GM19328 (cell line): ENCODE data around the gene LIPF.
"Not testable (repeated sequence)": the region's sequence is repeated elsewhere in the genome, so short reads cannot be mapped to it uniquely, and the experiment has no call there.

Source experiments
- ATAC-seq: cut with Tn5 transposase; IDR thresholded peaks from one replicate; pipeline ENCODE4 v1.9.1; 2021; ENCODE audit warnings: mild to moderate bottlenecking, moderate library complexity; ENCODE audit not compliant: unreplicated experiment

The LIPF gene

GRCh38 chr10:88672041-88672440 lies 7.8 kb downstream of the LIPF start:
- no peak for ATAC-seq

- no peak for ATAC-seq
Measured at GRCh38 chr10:88676283-88677060, 12.2 kb downstream of the LIPF start.

GRCh38 chr10:88680958-88681357 lies 16.7 kb downstream of the LIPF start:
- ATAC-seq: no peak

- no peak for ATAC-seq
Measured at GRCh38 chr10:88682491-88682890, 18.2 kb downstream of the LIPF start.

GRCh38 chr10:88687853-88688467 lies 23.7 kb downstream of the LIPF start:
- ATAC-seq: no peak

- ATAC-seq: no peak
Measured at GRCh38 chr10:88689366-88689765, 25.1 kb downstream of the LIPF start.

GRCh38 chr10:88693392-88694020 lies 29.3 kb downstream of the LIPF start:
- no peak for ATAC-seq

- ATAC-seq: no peak
Measured at GRCh38 chr10:88702848-88703597, 38.8 kb downstream of the LIPF start.

- no peak for ATAC-seq
Measured at GRCh38 chr10:88705958-88706357, 41.7 kb downstream of the LIPF start, which contains the start of gene LIPK. TSS of gene LIPK (plus strand) at chr10:88706249. CDS start at chr10:88724544, 18,295 bp downstream.

GRCh38 chr10:88707429-88708155 lies 43.4 kb downstream of the LIPF start:
- ATAC-seq: no peak

GRCh38 chr10:88709361-88709760 lies 45.1 kb downstream of the LIPF start:
- ATAC-seq: not testable (repeated sequence)

- ATAC-seq: no peak
Measured at GRCh38 chr10:88715517-88715916, 51.3 kb downstream of the LIPF start.

GRCh38 chr10:88721392-88721791 lies 57.1 kb downstream of the LIPF start:
- ATAC-seq: no peak

- ATAC-seq: no peak
Measured at GRCh38 chr10:88725798-88726197, 61.6 kb downstream of the LIPF start.

- no peak for ATAC-seq
Measured at GRCh38 chr10:88728107-88728763, 64.0 kb downstream of the LIPF start.
